Lung (tissue), 12 donors: ENCODE results near the gene PSME4. TPM values are rescaled to one million over a fixed set of nuclear protein-coding genes. Genes with fewer than 3 reads are reported as not detected.

ENCODE experiments used
- ATAC-seq: fragments of 200-7000 bp; cut with Tn5 transposase; one replicate; pipeline ENCODE4 v1.9.1; 2020; ENCODE audit warnings: moderate number of reproducible peaks; ENCODE audit not compliant: insufficient read depth, low FRiP score
- DNase-seq, 3 donors: peaks; one replicate each; pipeline ENCODE4 v3.0.0-alpha.2; 2013 to 2017
- H3K27ac ChIP-seq, 2 donors: one replicate each; pipeline ENCODE4 v1.5.1; 2013; ENCODE audit warnings: mild to moderate bottlenecking in 2 of 2, moderate library complexity in 2 of 2, control low read depth in 1 of 2, inconsistent platforms in 1 of 2, low read depth in 1 of 2, low read length in 1 of 2
- H3K27me3 ChIP-seq, 3 donors: one replicate each; pipeline ENCODE4 v1.5.1; 2013; ENCODE audit warnings: low read length in 2 of 3; ENCODE audit not compliant: control insufficient read depth in 3 of 3, insufficient read depth in 3 of 3
- H3K36me3 ChIP-seq, 4 donors: one replicate each; pipeline ENCODE4 v1.5.1; 2013; ENCODE audit warnings: low read length in 4 of 4, mild to moderate bottlenecking in 1 of 4, moderate library complexity in 1 of 4; ENCODE audit not compliant: control insufficient read depth in 4 of 4, insufficient read depth in 4 of 4
- H3K4me1 ChIP-seq, 5 donors: one replicate each; pipeline ENCODE4 v1.5.1; 2013; ENCODE audit warnings: low read length in 5 of 5, mild to moderate bottlenecking in 2 of 5, moderate library complexity in 1 of 5; ENCODE audit not compliant: control insufficient read depth in 5 of 5, insufficient read depth in 5 of 5
- H3K4me3 ChIP-seq: one replicate; pipeline ENCODE4 v1.5.1; 2013; ENCODE audit warnings: mild to moderate bottlenecking, control low read depth, moderate library complexity
- H3K9ac ChIP-seq, 2 donors: one replicate each; pipeline ENCODE4 v1.5.1; 2013; ENCODE audit warnings: low read length in 2 of 2, control low read depth in 1 of 2; ENCODE audit not compliant: insufficient read depth in 1 of 2
- H3K9me3 ChIP-seq, 4 donors: one replicate each; pipeline ENCODE4 v1.5.1; 2013; ENCODE audit warnings: low read length in 3 of 4, mild to moderate bottlenecking in 1 of 4, moderate library complexity in 1 of 4; ENCODE audit not compliant: control insufficient read depth in 4 of 4, insufficient read depth in 3 of 4
- CTCF ChIP-seq: IDR thresholded peaks from 2 replicates; pipeline ENCODE4 v1.5.1; 2012; ENCODE audit warnings: mild to moderate bottlenecking; ENCODE audit errors: control extremely low read depth, extremely low read depth
- WGBS, 2 donors: extraction: QIAGEN DNeasy Blood & Tissue Kit; methylation state at CpG; one replicate each; pipeline ENCODE4 v1.1.7; 2013; 5-methylcytosine and 5-hydroxymethylcytosine counted together
- polyA plus RNA-seq, 2 donors: library from polyadenylated mRNA; stranded (reverse); fragments of 200-250 nt; gene quantifications; one replicate each; pipeline ENCODE4 v1.2.1, GENCODE V29; 2013
- total RNA-seq, 2 donors: library from RNA; depleted of rRNA in 1 of 2; stranded (reverse); fragments of >200 nt in 1 of 2; gene quantifications; one replicate each; pipeline ENCODE4 v1.2.1, GENCODE V29; 2014 to 2021
- donor health status: control.
- donor health status: control.
- donor health status: Bipolar disorder and iron deficiency.
- donor health status: healthy.
- donor health status: DM: yes; HTN: yes; CAD: no.

The PSME4 gene
- total and polyA plus RNA-seq, 4 donors, result 20.8 to 72.5 (median 44.9) TPM

- ATAC-seq (no peak), DNase-seq (no peak)
- Histone ChIP-seq H3K4me3 (no peak overlapping the region), H3K27me3 (no peaks in the 10 kb centered on the region), H3K9me3 (no peaks in the 10 kb centered on the region), H3K4me1 (peaks cover 0 to 18% (median 0%) of the 10 kb centered on the region in 5 donors), H3K36me3 (no peaks in the 10 kb centered on the region), H3K27ac (no peak overlapping the region), H3K9ac (no peak overlapping the region)
- no peak for TF ChIP-seq CTCF
- 62 to 64% methylated on average over 4 of the region's 4 CpGs for WGBS, 2 donors
Measured at GRCh38 chr2:53960476-53960875, 10.3 kb downstream of the PSME4 start.

- Histone ChIP-seq H3K27me3 (no peaks in the 10 kb centered on the region), H3K36me3 (no peaks in the 10 kb centered on the region), H3K4me3 (no peak overlapping the region), H3K9ac (no peak overlapping the region), H3K27ac (no peak overlapping the region), H3K9me3 (no peaks in the 10 kb centered on the region), H3K4me1 (peaks cover 0 to 13% (median 0%) of the 10 kb centered on the region in 5 donors)
- TF ChIP-seq CTCF, result no peak
- no peak for ATAC-seq
- DNase-seq, result no peak
- 96 to 97% methylated on average over 2 of the region's 2 CpGs for WGBS, 2 donors
Measured at GRCh38 chr2:53958443-53958842, 12.3 kb downstream of the PSME4 start.

GRCh38 chr2:53952519-53952918, 18.3 kb downstream of the PSME4 start:
- H3K27me3 ChIP-seq, result no peaks in the 10 kb centered on the region
- ATAC-seq (no peak), DNase-seq (no peak)
- peaks cover 0 to 4% (median 0%) of the 10 kb centered on the region in 5 donors for H3K4me1 ChIP-seq
- H3K9me3 ChIP-seq, result no peaks in the 10 kb centered on the region
- 95 to 96% methylated on average over 4 of the region's 4 CpGs for WGBS, 2 donors
- H3K4me3 ChIP-seq, result no peak overlapping the region
- TF ChIP-seq CTCF, result no peak
- no peak overlapping the region for H3K27ac ChIP-seq
- H3K36me3 ChIP-seq, result peaks cover 0 to 5% (median 1%) of the 10 kb centered on the region in 4 donors
- H3K9ac ChIP-seq, result no peak overlapping the region

- no peak for DNase-seq
- no peaks in the 10 kb centered on the region for H3K9me3 ChIP-seq
- no peak for ATAC-seq
- no peak overlapping the region for H3K9ac ChIP-seq
- no peak overlapping the region for H3K27ac ChIP-seq
- H3K4me1 ChIP-seq, result peaks cover 0 to 3% (median 0%) of the 10 kb centered on the region in 5 donors
- H3K4me3 ChIP-seq, result no peak overlapping the region
- TF ChIP-seq CTCF, result no peak
- peaks cover 0 to 10% (median 6%) of the 10 kb centered on the region in 4 donors for H3K36me3 ChIP-seq
- WGBS, 2 donors, result 63 to 81% methylated on average over 1 of the region's 1 CpG
- H3K27me3 ChIP-seq, result no peaks in the 10 kb centered on the region
Measured at GRCh38 chr2:53949457-53949856, 21.3 kb downstream of the PSME4 start.
